Body of pancreas (tissue), 4 donors: ENCODE data around the gene CLDN11. TPM values are rescaled to one million over a fixed set of nuclear protein-coding genes. Genes with fewer than 3 reads are reported as not detected.

Experiments
- ATAC-seq: fragments of 150-250 bp; one replicate; pipeline ENCODE4 v1.9.1; 2016
- DNase-seq, 4 donors: peaks; one replicate each; pipeline ENCODE4 v3.0.0-alpha.2; 2019
- H3K27ac ChIP-seq, 4 donors: fragments of 200-600 bp; sonication (generic); 1 replicate in 3 of 4; 2 replicates in 1 of 4; pipeline versions ENCODE4 v1.5.1 to v1.6.1; 2016 to 2019; ENCODE audit warnings: mild to moderate bottlenecking in 1 of 4, mixed read lengths in 1 of 4, moderate library complexity in 1 of 4
- H3K27me3 ChIP-seq, 2 donors: fragments of 200-600 bp; sonication (generic); one replicate each; pipeline ENCODE4 v1.6.0; 2016; ENCODE audit warnings: mild to moderate bottlenecking in 1 of 2
- H3K36me3 ChIP-seq, 2 donors: fragments of 200-600 bp; sonication (generic); replicated peaks in 1 of 2; 2 replicates each; pipeline ENCODE4 v1.5.1; 2016; ENCODE audit warnings: low read depth in 2 of 2; ENCODE audit not compliant: insufficient read depth in 1 of 2
- H3K4me1 ChIP-seq: fragments of 200-600 bp; sonication (generic); one replicate; pipeline ENCODE4 v1.6.0; 2016
- H3K4me3 ChIP-seq, 2 donors: fragments of 200-600 bp; sonication (generic); 1 replicate in 1 of 2; 2 replicates in 1 of 2; pipeline ENCODE4 v1.5.1; 2016 to 2019
- H3K9me3 ChIP-seq, 3 donors: fragments of 200-600 bp; sonication (generic); 1 replicate in 2 of 3; 2 replicates in 1 of 3; pipeline ENCODE4 v1.5.1; 2016
- POLR2A ChIP-seq, 3 donors: fragments of 450-650 bp; IDR thresholded peaks; one replicate each; pipeline ENCODE4 v1.6.1; 2016; ENCODE audit warnings: antibody characterized with exemption in 3 of 3, mild to moderate bottlenecking in 2 of 3
- WGBS, 2 donors: methylation state at CpG; one replicate each; pipeline ENCODE4 v1.1.5; 2017; 5-methylcytosine and 5-hydroxymethylcytosine counted together
- intact Hi-C: fragments of 100-400 bp; cut with DNase I; formaldehyde crosslinking; loops from one replicate; pipeline ENCODE4 v1.15.1; 2023
- total RNA-seq, 2 donors: library from RNA; depleted of rRNA; stranded (reverse); fragments of >200 nt; gene quantifications; one replicate each; pipeline ENCODE4 v1.1.0, GENCODE V29; 2016
- TF ChIP-seq, protein P1 (sequence below), 7 experiments: fragments of 450-650 bp in 4 of 7; fragments of 200-600 bp in 3 of 7; sonication (generic) in 3 of 7; IDR thresholded peaks; one replicate each; pipeline ENCODE4 v1.5.1; 2016 to 2019; ENCODE audit warnings: antibody characterized with exemption in 7 of 7

The CLDN11 gene
- total RNA-seq, 2 donors from 2014 or later, result 3.9 to 5.6 TPM

DNA sequence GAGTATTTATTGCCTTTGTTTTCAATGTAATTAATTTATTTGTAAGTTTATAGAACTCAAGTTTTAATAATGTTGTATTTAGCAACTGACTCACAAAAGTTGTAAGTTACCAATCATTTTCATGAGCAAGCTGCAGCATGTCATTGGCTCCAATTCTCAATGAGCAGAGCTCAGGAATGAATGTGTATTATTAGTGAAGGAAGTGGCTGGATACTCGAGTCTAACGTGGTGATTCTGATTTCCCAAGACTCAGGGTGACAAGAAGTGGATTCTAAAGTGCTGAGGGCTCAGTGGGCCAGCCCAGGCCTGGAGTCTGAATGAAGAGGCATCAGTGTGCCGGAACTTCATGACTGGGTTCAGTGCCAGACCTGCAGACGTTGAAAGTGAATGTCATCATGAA lies 39.6 kb downstream of the CLDN11 start:
- ATAC-seq (no peak), DNase-seq (no peak)
- no peaks in the 10 kb centered on the region for H3K36me3 ChIP-seq
- H3K4me3 ChIP-seq, result no peak overlapping the region
- TF ChIP-seq, protein P1, sequence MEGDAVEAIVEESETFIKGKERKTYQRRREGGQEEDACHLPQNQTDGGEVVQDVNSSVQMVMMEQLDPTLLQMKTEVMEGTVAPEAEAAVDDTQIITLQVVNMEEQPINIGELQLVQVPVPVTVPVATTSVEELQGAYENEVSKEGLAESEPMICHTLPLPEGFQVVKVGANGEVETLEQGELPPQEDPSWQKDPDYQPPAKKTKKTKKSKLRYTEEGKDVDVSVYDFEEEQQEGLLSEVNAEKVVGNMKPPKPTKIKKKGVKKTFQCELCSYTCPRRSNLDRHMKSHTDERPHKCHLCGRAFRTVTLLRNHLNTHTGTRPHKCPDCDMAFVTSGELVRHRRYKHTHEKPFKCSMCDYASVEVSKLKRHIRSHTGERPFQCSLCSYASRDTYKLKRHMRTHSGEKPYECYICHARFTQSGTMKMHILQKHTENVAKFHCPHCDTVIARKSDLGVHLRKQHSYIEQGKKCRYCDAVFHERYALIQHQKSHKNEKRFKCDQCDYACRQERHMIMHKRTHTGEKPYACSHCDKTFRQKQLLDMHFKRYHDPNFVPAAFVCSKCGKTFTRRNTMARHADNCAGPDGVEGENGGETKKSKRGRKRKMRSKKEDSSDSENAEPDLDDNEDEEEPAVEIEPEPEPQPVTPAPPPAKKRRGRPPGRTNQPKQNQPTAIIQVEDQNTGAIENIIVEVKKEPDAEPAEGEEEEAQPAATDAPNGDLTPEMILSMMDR (IDR thresholded peaks at IDR 0.05), result no peak
- TF ChIP-seq POLR2A (IDR thresholded peaks at IDR 0.05), result no peak
- H3K27ac ChIP-seq, result no peak overlapping the region
- intact Hi-C loops, result no loop called here
- H3K27me3 ChIP-seq, result no peaks in the 10 kb centered on the region
- no peaks in the 10 kb centered on the region for H3K4me1 ChIP-seq
- H3K9me3 ChIP-seq, result no peaks in the 10 kb centered on the region
- 49 to 61% methylated on average over 4 of the region's 4 CpGs for WGBS, 2 donors

DNA sequence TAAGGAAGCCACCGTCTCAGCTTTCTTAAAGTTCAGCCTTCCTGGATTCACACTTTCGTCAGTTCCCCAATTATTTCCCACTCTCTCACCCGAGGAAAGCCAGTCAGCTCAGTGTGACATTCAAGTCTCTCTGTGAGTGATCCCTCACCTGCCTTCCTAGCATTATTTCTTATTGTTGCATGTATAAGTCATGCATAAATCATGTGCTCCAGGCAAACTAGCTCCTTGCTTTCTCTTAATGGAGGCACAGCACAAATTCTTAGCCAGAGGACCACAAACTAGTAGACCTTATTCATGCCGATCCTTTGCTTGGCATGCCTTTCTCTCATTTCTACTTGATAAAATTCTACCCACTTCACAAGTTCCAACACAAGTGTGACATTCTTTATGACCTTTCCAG lies 44.3 kb downstream of the CLDN11 start:
- no peak for ATAC-seq
- WGBS, 2 donors, result 55 to 73% methylated on average over 4 of the region's 4 CpGs
- intact Hi-C loops, result no loop called here
- H3K36me3 ChIP-seq, result no peaks in the 10 kb centered on the region
- H3K4me1 ChIP-seq, result no peaks in the 10 kb centered on the region
- TF ChIP-seq POLR2A (IDR thresholded peaks at IDR 0.05), result no peak
- no peaks in the 10 kb centered on the region for H3K9me3 ChIP-seq
- no peak for DNase-seq
- no peaks in the 10 kb centered on the region for H3K27me3 ChIP-seq
- no peak overlapping the region for H3K4me3 ChIP-seq
- H3K27ac ChIP-seq, result no peak overlapping the region

DNA sequence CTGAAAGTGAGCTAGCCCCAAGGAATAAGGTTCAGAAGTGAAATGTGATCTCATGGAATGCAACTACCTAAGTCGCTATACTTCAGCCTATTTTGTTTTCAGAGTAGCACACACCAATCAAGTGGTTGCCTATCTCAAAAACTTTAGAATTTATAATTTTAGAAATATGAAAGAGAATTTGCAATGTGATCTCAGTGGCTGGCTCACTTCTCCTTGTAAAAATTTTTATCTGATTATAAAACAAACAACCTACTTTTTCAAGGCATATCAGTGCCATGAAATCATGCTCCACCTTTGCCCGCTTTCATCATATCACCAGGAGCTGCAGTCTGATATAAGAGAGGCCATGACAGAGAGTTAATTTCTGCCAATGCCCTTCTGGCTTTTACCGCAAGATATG lies 47.3 kb downstream of the CLDN11 start:
- no peaks in the 10 kb centered on the region for H3K27me3 ChIP-seq
- intact Hi-C loops, result no loop called here
- WGBS, 2 donors, result 37 to 65% methylated on average over 3 of the region's 3 CpGs
- ATAC-seq (no peak), DNase-seq (no peak)
- H3K4me3 ChIP-seq, result no peak overlapping the region
- H3K36me3 ChIP-seq, result no peaks in the 10 kb centered on the region
- H3K27ac ChIP-seq, result no peak overlapping the region
- no peaks in the 10 kb centered on the region for H3K4me1 ChIP-seq
- H3K9me3 ChIP-seq, result no peaks in the 10 kb centered on the region
- TF ChIP-seq, protein P1 (IDR thresholded peaks at IDR 0.05), result no peak
- TF ChIP-seq POLR2A (IDR thresholded peaks at IDR 0.05), result no peak

DNA sequence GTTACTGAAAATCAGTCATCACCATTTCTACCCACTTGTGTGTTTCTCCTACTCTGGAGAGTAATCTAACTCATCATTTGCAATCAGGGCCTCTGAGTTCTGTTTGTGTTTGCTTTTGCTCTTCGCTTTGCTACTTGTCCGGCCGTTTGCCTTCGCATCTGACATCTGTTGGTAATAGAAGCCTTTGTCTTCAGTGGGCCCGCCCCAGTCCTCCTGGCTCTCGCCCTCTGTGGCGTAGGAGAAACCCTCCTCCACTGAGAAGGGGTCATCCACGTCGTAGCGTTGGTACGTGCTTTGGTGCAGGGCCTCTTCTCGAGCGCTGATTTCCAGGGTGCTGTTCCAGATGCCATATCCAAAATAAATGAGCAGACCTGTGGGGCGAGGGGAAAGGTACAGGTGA lies 48.3 kb downstream of the CLDN11 start:
- Histone ChIP-seq H3K27ac (no peak overlapping the region), H3K4me1 (no peaks in the 10 kb centered on the region), H3K27me3 (no peaks in the 10 kb centered on the region), H3K4me3 (no peak overlapping the region), H3K36me3 (no peaks in the 10 kb centered on the region), H3K9me3 (no peaks in the 10 kb centered on the region)
- intact Hi-C loops, result no loop called here
- ATAC-seq, result no peak
- TF ChIP-seq, protein P1 (IDR thresholded peaks at IDR 0.05), result no peak
- TF ChIP-seq POLR2A (IDR thresholded peaks at IDR 0.05), result no peak
- WGBS, 2 donors, result 62 to 82% methylated on average over 13 to 14 of the region's 14 CpGs
- DNase-seq, result no peak

DNA sequence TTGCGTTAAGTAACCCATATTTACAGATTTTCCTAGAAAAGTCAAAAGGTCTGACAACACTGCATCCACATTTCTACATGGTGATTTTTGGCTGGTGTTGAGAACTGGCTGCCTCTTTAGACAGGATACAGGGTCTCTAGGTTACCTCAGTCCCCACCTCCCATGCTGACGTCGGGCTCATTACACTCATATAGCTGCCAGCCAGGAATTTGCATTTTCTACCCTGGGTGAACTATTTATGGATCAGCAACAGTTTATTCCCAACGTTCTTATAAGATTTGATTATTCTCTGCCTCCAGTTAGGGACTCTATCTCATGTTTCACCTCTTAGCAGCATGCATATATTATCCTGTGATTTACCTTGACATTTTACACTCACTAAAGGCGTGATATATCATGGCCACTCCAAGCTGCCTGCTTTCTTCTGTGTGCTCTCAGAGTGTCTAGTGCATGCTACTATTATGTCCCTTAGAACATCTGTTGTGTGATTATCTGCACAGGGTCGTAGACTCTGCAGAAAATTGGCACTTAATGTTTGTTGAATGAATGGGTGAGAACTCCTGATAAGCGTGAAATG lies 49.0 kb downstream of the CLDN11 start:
- Histone ChIP-seq H3K27ac (no peak overlapping the region), H3K36me3 (no peaks in the 10 kb centered on the region), H3K4me3 (no peak overlapping the region), H3K9me3 (no peaks in the 10 kb centered on the region), H3K27me3 (no peaks in the 10 kb centered on the region), H3K4me1 (no peaks in the 10 kb centered on the region)
- TF ChIP-seq, protein P1 (IDR thresholded peaks at IDR 0.05), result no peak
- no peak for TF ChIP-seq POLR2A (IDR thresholded peaks at IDR 0.05)
- WGBS, 2 donors, result 57 to 62% methylated on average over 7 of the region's 7 CpGs
- intact Hi-C loops, result no loop called here
- DNase-seq (no peak), ATAC-seq (no peak)
